Stimulated activated CD4-positive, alpha-beta T cell treated with anti-CD3 and anti-CD28 coated beads, Interleukin-4, amount 100 ng/mL, for 1 hour (primary cell): ENCODE results near the gene BMP2K.
"Not testable (repeated sequence)": the region's sequence is repeated elsewhere in the genome, so short reads cannot be mapped to it uniquely, and the experiment has no call there.

Experiments
- DNase-seq: peaks from one replicate; pipeline ENCODE4 v3.0.0-alpha.2; 2020

BMP2K gene

DNA sequence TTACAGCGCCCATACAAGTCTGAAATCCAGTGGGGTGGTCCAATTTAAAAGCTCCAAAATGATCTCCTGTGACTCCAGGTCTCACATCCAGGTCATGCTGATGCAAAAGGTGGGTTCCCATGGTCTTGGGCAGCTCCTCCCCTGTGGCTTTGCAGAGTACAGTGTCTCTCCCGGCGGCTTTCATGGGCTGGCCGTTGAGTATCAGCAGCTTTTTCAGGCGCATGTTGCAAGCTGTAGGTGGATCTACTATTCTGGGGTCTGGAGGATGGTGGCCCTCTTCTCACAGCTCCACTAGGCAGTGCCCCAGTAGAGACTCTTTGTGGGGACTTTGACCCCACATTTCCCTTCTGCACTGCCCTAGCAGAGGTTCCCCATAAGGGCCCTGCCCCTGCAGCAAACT is 92.6 kb downstream of the BMP2K start:
- not testable (repeated sequence) for DNase-seq

DNA sequence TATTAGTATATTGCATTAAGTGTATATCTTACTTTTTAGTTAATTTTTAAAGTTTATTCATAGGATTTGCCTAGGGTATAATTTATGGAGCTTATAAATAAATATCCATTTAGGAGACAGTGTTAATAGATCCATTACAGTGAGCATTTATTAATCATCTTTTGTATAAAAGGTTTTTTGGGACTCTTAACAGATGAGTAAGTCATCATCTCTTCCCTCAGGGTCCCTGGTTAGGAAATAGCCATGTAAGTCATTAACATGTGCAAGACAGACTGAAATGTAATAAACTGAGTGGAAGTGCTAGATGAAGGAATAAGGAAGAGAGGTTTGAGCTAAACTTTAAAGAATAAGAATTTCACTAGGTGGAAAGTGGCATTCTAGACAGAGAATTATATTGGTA is 93.9 kb downstream of the BMP2K start:
- no peak for DNase-seq

DNA sequence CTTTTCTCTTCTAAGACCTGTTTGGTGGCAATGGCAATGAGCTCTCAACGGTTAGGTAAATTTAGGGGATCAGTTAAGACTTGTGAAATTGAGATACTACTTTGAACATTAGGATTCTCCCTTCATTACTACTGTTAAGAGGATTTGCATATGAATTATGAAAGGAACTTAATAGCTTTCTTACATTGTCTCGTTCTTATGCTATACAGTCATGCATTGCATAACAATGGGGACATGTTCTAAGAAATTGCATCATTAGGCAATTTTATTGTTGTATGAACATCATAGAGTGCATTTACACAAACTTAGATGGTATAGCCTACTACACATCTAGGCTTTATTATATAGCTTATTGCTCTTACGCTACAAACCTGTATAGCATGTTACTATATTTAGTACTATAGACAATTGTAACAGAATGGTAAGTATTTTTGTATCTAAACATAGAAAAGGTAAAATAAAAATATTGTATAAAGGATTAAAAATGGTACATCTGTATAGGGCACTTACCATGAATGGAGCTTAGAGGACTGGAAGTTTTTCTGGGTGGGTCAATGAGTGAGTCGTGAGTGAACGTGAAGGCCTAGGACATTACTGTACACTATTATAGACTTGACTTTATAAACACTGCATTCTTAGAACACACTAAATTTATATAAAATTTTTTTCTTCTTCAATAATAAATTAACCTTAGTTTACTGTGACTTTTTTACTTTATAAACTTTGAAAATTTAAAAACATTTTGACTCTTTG is 100.6 kb downstream of the BMP2K start:
- no peak for DNase-seq

DNA sequence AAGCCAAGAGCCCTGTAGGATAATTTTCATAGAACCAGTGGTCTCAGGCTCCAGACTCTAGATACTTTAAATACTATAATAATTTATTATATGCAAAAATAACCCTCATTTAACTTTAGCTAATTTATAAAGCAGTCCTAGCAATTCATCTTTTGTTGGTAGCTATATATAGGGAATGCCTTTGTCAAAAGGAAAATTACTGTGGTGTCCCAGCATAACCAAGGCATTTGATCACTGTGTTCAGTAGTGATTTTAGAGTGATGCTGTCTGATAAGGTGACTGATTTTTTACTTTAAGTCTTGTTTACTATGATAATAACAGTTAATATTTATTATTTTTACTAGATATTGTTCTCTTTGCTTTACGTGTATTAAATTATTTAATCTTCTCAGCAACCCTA is 101.9 kb downstream of the BMP2K start:
- no peak for DNase-seq

DNA sequence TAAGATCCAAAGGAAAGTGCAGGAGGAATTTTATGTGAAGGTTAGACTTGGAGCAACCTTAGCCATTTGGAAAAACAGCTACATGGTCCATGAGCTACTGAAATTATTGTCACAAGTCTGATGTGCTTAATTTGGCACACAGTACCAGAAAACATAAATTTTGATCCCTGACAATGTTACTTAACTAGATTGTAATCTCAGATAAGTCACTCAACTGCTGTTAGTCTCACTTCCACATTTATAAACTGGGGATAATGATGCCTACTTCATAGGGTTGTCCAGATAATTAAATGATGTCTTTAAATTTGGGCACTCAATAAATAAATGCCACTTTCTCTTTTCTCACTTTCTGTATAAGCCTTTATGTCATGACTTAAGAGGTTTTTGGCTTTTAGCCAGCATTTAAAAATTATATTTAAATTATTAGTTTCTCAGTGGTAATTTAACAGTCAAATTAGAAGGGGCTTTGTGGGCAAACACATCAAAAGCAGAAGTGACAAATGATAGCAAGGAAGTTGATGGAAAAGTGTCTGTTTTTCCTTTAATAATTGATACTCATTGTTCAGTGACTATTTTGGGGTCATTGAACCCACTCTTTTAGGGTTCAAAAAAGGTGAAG is 104.8 kb downstream of the BMP2K start:
- DNase-seq: no peak

DNA sequence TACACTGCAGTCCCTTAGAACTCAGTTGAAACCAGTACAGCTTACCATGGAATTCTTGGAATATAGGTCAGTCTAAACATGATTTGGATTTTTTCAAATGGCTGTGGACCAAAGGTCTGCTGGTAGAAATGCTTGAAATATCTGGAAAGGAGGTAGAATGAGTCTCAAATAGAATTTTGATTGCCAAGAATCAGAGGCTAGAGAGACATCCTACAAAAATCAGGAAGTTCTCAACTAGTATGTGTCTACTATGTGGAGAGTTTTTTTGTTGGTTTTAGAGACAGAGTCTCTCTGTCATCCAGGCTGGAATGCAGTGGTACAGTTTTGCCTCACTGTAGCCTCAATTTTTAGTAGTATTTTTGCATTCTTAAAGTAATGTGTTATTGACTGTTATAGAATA is 109.4 kb downstream of the BMP2K start:
- DNase-seq: no peak

DNA sequence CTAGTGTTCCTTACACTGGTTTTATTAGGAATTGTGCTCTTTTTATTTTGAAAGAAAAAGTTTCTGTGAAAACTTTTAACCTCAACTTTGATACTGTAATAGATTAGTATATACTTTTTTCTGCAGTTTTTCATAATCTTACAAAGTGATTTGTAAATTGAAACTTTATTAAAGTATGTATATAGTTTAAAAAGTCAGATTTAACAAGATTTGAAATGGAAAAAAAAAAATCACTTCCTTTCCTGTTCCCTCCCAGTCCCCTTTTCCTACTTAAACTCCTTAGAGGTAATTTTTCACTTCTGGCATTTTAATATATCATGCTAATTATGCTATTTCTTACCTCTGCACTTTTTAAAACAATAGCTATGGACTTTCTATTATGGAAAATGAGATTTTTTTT is 113.8 kb downstream of the BMP2K start:
- DNase-seq: no peak

DNA sequence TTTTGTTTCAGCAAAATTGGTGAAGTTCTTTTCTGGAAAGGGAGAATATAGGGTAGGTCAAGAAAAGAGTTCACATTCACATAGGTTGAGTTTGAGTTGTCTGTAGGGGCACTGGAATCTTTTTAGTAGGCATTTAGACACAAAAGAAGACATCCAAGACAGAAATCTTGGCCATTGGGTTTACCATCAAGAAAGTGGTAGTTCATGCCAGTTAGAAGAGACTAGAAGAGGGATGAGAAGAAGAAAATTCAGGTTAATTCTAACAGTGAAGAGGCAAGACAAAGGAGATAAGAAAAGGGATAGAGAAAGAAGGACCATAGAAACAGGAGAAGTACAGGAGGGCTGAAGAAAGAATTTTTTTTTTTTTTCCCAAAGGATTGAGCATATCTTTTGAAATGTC is 123.2 kb downstream of the BMP2K start:
- no peak for DNase-seq

DNA sequence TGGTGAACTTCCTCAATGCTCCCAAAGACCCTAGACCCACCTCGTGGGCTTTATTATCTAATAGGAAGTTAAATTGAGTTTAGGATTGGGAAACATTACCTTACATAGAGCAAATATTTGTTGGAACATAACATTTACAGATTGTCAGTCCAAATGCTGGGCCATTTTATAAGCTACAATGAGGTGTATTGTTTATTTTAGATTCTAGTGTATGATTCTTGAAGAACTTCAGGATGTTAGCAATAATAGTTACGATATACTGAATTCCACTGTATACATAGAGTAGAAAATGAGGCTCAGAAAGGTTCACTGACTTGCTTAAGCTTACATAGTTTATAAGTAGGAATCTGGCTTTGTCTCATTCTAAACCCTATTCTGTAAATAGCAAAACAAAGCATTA is 125.7 kb downstream of the BMP2K start:
- no peak for DNase-seq

DNA sequence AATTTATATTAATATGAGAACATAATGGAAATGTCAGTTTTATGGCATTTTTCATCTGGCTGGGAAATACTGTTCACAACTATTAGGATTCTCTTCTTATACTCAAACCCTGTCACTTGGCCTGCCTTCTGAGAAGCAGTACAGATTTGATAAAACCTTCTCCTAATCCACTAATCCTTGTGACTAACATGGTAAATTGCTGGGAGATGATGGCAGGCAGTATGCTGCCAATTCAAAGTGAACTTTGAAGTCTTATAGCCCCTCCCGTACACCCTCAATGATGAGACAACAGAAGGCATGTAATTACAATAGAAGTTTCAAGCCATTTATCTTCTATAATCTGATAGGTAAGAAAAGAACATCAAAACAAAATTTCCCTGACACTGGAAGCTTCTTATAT is 126.1 kb downstream of the BMP2K start:
- no peak for DNase-seq

DNA sequence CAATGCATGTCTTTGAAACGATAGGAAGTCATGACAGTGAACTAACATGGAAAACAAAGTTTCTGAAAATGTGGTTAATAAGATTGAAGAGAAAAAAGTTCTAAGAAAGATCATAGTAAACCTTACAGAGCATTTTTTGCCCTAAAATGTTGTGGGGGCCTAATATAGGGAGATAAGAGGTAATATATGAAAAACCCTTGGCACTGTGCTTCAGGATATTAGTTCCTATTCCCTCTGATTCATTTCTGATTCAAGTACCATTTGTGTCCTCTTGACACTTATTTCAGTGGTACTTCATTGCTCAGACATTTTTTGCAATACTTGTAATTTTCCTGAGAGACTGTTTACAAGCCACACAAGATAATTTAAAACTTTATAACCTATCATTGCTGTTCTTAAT is 128.0 kb downstream of the BMP2K start:
- DNase-seq: no peak

DNA sequence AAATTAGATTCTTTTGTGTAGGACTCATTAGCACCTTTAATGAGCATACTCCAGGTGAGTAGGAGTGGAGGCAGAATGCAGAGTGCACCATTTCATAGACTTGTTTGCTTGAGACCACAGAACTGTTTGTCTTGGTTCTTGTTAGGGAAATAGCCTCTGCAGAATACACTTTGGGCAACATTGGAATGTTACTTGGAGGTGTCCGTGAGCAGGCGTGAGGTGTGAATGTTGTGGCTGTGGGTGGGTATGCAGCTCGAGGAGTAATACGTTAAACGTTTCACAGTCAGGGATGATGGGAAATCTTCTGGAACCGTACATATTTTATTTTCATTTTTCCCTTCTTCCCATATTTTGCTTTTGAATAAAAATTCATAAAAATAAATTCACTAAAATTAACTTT is 131.5 kb downstream of the BMP2K start:
- DNase-seq: no peak

DNA sequence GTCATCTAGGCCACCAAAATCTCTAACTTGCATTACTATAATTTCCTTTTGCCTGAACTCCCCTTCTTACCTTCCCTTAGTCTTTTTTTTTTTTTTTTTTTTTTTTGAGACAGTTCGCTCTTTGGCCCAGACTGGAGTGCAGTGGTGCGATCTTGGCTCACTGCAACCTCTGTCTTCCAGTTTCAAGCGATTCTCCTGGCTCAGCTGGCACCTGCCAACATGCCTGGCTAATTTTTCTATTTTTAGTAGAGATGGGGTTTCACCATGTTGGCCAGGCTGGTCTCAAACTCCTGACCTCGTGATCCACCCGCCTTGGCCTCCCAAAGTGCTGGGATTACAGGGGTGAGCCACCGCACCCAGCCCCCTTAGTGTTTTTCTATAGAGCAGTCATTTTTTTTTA is 132.8 kb downstream of the BMP2K start:
- not testable (repeated sequence) for DNase-seq

DNA sequence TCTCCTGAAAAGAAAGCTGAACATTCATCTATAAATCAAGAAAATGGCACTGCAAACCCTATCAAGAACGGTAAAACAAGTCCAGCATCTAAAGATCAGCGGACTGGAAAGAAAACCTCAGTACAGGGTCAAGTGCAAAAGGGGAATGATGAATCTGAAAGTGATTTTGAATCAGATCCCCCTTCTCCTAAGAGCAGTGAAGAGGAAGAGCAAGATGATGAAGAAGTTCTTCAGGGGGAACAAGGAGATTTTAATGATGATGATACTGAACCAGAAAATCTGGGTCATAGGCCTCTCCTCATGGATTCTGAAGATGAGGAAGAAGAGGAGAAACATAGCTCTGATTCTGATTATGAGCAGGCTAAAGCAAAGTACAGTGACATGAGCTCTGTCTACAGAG is 134.5 kb downstream of the BMP2K start:
- no peak for DNase-seq

DNA sequence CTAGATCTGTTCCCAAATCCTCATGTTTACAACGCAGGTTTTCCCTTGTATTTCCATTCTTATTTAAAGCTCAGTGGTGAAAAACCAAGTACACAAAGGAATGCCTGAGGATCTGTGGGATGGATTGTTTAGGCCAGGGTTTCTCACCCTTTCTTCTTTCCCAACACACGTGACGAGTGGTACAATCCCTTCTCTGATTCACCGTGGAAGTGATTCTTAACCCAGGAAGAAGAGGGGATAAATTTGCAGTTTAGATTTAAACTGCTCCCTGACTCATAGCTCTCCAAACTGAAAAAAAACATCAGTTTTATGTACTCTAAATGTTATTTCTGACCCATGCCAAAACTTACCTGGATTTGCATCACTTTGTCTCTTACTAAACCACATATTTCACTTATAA is 146.1 kb downstream of the BMP2K start:
- no peak for DNase-seq

DNA sequence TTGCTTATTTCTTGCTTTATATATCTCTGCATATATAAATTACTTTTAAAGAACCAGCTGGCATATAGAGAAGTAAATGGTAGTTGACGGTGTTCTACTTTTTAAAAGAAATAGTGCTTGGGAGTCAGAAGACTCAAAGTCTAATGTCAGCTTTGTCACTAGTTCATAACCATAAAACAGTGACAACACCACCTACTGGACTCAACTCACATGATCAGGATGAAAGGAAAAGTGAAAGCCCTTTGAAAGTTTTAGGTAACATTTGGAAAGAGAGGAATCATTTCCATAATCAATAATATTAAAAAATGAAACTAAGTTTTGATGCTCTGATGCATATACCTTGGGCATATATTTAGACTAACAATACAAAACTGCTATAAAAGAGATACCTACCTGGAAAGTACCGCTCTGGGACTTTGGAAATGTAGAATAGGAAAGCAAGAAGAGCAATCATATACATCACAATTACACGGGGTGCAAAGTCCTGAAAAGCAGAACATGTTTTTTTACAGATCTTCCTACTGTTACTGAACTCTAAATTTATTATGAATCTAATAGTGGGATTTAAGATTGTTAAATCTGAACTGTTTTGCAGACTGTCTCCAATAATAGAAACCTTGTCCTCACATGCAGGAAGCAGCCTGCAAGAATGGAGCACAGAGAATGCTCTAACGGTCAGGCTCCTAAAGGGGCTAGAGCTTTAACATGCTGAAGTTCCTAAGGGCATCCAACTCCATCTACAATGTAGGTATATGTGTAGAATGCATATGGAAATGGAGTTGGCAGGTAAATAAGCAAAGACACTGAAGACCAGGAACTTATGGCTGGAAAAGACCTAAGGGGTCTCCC is 147.5 kb downstream of the BMP2K start:
- no peak for DNase-seq

DNA sequence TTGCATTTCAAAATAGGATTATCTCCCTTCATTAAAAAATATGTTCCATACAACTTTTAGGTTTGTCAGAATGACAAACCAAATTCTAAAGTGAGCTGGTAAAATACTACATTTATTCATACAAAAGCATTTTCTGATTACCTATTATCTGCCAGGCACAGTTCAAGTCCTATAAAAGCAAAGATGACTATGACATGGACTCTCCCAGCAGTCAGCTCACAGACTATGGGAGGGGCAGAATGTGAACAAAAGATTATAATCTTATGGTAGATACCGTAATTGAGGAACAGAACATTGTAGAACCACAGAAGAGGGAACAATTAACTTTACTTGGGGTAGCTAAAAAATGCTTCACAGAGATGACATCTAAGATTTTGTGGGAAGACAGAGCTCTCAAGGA is 150.7 kb downstream of the BMP2K start:
- DNase-seq: no peak

DNA sequence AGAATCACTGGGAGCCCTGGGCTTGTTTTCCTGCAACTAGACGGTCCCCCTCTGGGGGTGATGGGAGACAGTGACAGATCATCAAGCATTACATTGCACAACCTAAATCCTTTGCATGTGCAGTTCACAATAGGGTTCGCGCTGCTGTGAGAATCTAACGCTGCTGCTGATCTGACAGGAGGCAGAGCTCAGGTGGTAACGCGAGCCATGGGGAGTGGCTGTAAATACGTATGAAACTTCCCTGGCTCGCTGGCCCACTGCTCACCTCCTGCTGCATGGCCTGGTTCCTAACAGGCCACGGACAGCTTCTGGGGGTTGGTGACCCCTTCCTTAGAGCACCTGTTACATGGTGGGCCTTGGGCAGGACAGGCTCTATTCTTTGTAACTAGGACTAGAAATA is 152.7 kb downstream of the BMP2K start:
- DNase-seq: no peak

DNA sequence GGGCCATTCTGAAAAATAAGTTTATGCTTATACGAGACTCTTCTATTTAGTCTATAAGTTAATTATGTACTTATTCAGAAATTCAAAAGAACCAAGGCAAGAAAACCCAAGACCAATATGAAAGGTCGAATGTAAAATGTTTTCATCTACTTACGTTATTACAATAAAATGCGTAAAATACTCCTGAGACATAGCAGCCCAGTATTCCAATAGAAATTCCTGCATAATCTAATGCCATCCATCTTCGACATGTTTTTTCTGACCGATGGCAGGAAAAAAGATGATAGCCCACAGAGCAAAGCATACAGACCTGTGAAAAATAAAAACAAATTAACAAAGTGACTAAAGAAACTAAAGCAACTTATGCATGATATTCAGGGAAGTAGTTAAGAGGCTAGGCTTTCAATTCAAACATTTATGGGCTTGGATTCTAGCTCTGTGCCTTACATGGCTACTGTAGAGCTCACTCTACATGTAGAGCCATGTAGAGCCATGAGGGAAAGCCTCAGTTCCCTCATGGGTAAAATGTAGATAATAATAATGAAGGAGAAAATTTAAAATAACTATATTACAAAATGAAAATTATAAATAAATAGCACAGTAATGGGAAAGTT is 154.0 kb downstream of the BMP2K start:
- no peak for DNase-seq

DNA sequence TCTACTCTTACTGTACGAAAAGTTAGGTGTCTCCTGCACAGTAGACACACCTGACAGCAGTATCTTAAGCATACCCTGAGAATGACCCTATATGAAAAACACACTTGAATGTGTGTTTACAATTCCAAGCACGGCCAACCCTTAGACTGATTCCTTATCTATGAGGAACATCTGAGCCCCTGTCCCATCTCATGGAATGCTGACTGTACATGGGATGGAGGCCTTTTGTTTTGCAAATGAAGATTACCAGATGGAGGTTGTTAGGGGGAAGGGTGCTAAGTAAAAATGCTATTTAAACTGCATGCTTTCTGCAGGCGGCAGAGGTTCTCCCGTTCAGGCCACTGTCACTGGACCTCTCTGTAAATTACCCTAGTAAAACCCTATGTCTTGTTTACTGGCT is 160.8 kb downstream of the BMP2K start:
- no peak for DNase-seq

DNA sequence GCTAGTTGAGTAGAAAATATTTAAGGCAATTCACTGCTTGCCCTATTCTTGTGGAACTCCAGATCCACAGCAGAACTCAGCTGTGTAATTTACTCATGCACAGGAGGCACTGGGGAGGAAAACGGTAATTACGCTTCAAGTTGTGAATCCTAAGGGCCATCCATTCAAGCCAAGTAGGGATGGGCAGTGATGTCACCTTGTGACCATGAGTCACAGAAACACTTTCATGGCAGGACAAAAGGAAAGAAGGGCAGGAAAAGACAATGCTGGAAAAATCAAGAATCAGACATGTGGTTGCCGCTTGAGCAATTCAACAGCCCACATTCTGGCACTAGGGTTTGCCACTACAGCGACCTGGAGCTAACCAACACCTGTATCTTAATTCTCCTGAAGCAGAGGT is 161.7 kb downstream of the BMP2K start:
- DNase-seq: no peak

DNA sequence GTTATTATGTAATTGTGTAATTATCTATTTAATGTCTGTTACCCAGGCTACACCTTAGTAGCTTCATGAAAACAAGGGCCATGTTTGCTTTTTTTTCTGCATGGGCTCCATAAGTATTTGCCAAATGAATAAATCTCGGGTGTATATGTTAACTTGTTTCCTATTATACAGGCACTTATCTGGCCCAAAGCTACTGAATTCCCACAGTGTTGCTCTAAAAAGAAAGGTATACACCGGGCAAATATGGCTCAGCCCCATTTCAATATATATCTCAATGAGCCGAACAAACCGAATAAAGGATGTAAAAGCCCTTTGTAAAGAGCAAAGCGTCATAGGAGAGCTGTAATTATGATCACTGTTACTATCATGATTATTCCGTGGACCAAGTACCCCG is 162.3 kb downstream of the BMP2K start:
- no peak for DNase-seq

DNA sequence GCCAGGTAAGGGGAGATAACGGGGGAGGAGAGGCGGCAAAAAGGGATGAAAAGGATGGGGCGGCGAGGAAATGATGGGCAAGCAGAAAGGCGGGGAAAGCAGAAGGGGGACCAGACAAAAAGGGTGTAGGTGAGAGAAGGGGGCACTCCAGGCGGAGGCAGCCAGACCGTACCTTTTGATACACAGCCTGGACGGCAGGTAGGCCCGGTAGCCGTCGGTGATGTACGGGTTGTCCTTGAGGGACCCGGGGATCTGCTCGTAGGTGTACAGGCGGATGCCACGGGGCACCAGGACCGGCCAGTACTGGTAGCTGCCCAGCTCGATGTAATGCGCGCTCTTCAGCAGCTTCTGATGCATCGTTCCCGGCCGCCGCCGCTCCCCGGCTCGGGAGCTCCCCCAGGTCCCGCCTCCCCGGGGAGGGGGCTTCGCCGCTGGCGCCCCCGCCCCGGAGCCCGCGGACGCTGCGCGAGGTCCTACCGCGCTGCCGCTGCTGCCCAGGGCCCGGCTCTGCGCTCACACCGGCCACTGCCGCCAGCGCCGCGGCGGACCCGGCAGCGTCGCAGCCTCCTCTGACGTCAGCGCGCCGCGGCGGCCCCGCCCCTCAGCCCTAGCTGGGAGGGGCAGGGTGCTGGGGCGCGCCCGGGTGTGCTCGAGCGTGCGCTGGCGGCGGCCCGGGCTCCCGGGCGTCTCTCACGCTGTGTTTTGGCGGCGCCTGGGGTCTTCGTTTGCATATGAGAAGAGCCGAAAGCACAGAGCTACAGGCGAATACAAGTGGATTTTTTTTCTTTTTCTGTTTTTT is 162.9 kb downstream of the BMP2K start, which contains the start of gene PAQR3:
TSS of gene PAQR3 (minus strand) at position 571 of the 799 bp plus-strand sequence. CDS start at position 357, 214 bp downstream.
- peak; percentile 88 for DNase-seq
